Ishikawa (cell line): ENCODE data around the gene ESR2.

Experiments used
- CEBPB ChIP-seq: IDR thresholded peaks from 2 replicates; pipeline ENCODE4 v1.6.1; 2012
- RAD21 ChIP-seq: IDR thresholded peaks from 2 replicates; pipeline ENCODE4 v1.6.1; 2012; ENCODE audit warnings: low read depth
- REST ChIP-seq: IDR thresholded peaks from 2 replicates; pipeline ENCODE4 v1.6.1; 2012; ENCODE audit warnings: low read depth, mild to moderate bottlenecking
- YY1 ChIP-seq: IDR thresholded peaks from 2 replicates; pipeline ENCODE4 v1.6.1; 2012; ENCODE audit warnings: low read depth
- TF ChIP-seq, protein P1 (sequence below): IDR thresholded peaks from 2 replicates; pipeline ENCODE4 v1.6.1; 2012

DNA sequence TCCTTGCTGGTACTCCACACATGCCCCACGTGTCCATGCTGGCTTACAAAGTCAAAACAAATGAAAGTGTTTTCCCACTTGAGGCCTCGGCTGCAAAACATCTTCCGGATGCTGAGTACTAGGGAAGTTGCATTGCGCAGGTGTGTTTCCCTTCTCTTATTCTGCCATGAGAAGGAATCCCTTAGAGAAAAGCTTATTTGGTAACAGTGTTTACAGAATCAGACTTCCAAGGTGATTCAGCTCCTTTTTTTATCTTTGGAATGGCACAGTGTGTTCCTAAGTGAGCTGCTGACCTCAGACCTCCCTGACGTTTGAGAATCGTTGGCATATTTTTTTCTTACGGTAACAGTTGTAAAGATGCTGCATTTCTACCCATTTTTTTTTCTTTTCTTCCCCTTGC is 211.3 kb downstream of the ESR2 start:
- TF ChIP-seq, protein P1, sequence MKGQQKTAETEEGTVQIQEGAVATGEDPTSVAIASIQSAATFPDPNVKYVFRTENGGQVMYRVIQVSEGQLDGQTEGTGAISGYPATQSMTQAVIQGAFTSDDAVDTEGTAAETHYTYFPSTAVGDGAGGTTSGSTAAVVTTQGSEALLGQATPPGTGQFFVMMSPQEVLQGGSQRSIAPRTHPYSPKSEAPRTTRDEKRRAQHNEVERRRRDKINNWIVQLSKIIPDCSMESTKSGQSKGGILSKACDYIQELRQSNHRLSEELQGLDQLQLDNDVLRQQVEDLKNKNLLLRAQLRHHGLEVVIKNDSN, result no peak
- no peak for TF ChIP-seq CEBPB
- no peak for TF ChIP-seq YY1
- no peak for TF ChIP-seq REST
- TF ChIP-seq RAD21, result no peak
